ENCODE measurements around the gene LYPD6B.

Gene LYPD6B, protein sequence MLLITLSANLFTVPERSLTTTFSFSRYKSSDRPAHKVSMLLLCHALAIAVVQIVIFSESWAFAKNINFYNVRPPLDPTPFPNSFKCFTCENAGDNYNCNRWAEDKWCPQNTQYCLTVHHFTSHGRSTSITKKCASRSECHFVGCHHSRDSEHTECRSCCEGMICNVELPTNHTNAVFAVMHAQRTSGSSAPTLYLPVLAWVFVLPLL

DNA sequence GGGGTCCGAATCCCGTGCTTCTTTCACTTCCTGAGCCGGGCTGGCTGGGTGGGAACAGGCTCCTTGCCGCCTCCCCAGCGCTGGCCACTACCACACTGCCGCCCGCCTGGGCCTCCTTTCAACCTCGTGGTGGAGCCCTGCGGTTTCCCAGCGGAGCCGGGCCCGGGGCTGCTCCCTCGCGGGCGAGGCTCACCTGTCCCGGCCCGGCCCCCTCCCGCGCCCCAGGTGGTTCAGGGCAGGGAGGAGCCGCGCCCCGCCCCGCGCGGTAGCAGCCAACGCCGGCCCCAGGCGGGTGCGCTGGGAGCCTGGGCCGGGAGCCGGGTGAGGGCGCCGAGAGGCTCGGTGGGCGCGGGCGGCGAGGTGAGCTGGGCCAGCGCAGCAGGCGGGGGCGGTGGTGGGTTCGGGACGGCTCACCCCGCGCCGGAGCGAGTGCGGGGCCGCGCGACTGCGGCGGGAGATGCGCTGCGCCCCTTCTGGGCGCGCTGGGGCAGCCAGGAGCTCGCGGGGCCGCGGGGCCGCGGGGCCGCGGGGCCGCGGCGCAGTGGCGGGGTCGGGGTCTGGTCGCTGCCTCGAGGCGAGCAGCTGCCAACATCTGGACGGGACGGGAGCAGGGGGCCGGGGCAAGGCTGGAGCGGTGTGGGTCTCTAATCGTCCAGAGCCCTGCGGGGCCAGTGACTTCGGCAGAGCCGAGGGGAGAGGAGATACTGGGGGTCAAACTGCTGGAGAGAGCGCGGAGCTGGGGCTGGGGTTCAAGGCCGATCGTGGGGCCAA lies at the start of gene LYPD6B:
Gene LYPD6B (plus strand): TSS at position 258 of the 771 bp plus-strand sequence. CDS start 92,250 bp downstream, outside the sequence.
- H3F3A ChIP-seq (ENCODE audit: insufficient read depth): peaks cover 39% of the 10 kb centered on the region
- peak within 1 kb of the TSS; percentile 75 for H3K4me3 ChIP-seq (ENCODE audit: insufficient read depth, low read length, poor library complexity, severe bottlenecking)
- TF ChIP-seq, protein P1, sequence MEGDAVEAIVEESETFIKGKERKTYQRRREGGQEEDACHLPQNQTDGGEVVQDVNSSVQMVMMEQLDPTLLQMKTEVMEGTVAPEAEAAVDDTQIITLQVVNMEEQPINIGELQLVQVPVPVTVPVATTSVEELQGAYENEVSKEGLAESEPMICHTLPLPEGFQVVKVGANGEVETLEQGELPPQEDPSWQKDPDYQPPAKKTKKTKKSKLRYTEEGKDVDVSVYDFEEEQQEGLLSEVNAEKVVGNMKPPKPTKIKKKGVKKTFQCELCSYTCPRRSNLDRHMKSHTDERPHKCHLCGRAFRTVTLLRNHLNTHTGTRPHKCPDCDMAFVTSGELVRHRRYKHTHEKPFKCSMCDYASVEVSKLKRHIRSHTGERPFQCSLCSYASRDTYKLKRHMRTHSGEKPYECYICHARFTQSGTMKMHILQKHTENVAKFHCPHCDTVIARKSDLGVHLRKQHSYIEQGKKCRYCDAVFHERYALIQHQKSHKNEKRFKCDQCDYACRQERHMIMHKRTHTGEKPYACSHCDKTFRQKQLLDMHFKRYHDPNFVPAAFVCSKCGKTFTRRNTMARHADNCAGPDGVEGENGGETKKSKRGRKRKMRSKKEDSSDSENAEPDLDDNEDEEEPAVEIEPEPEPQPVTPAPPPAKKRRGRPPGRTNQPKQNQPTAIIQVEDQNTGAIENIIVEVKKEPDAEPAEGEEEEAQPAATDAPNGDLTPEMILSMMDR (IDR thresholded peaks at IDR 0.05; ENCODE audit: insufficient read depth, low read length, poor library complexity, severe bottlenecking): no peak
- TF ChIP-seq EZH2phosphoT487 (conservative IDR thresholded peaks at IDR 0.05; ENCODE audit: low read length): no peak
- no peaks in the 10 kb centered on the region for H3K36me3 ChIP-seq (ENCODE audit: low read length)
- peaks cover 57% of the 10 kb centered on the region for H3K79me2 ChIP-seq (ENCODE audit: insufficient read depth, low read length)
- H4K20me1 ChIP-seq (ENCODE audit: low read depth, low read length): no peaks in the 10 kb centered on the region; the same call in 1 of the 2 replicates
- H3K9me3 ChIP-seq (ENCODE audit: insufficient read depth, low read length): no peaks in the 10 kb centered on the region
- H3K27me3 ChIP-seq (ENCODE audit: low read length): no peaks in the 10 kb centered on the region
- H3K9me2 ChIP-seq (replicated peaks; ENCODE audit: insufficient read depth, low read length): no peaks in the 10 kb centered on the region
- peak within 1 kb of the TSS; percentile 95 for H3K27ac ChIP-seq (ENCODE audit: low read depth, low read length)
- peak within 1 kb of the TSS; percentile 84 for H3K9ac ChIP-seq (ENCODE audit: low read length)
- peak within 1 kb of the TSS; percentile 94 for H3K4me2 ChIP-seq (ENCODE audit: low read depth, low read length, poor library complexity, severe bottlenecking)
- H2AFZ ChIP-seq (ENCODE audit: low read depth, low read length, severe bottlenecking): peak within 1 kb of the TSS; percentile 43

DNA sequence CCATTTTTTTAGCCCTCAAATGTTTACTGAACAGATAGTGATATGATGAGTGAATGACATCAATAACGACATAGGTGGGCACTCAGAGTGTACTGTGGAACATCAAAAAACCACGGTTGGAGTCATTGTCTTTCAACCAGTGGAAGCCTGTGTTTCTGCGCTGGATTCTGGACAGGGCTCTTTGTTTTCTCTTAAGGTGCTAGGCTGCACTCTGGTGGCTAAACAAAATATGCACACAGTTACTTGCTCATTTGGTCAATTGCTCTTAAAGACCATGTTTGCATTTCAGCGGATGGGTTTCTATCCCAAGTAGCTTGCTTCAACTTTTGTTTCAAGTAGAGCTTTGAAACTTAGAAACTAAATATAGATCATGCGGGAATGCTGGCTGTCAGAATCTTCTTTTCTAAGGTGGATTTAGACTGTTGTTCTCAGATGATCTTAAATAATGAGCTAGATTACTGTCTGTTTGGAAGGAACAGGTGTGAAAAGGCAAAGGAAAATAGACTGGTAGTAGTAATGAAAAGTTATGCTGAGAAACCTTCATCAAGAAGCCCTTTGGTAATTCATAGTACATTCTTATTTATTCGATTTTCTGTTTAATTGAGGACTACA lies 48.5 kb upstream of the LYPD6B start:
- Histone ChIP-seq H4K20me1 (ENCODE audit: low read depth, low read length) (no peaks in the 10 kb centered on the region), H3K4me2 (ENCODE audit: low read depth, low read length, poor library complexity, severe bottlenecking) (no peak overlapping the region), H3K9me2 (replicated peaks; ENCODE audit: insufficient read depth, low read length) (no peaks in the 10 kb centered on the region), H3K9ac (ENCODE audit: low read length) (no peak overlapping the region), H2AFZ (ENCODE audit: low read depth, low read length, severe bottlenecking) (no peak overlapping the region), H3K9me3 (ENCODE audit: insufficient read depth, low read length) (no peaks in the 10 kb centered on the region), H3F3A (ENCODE audit: insufficient read depth) (no peaks in the 10 kb centered on the region), H3K27me3 (ENCODE audit: low read length) (no peaks in the 10 kb centered on the region), H3K79me2 (ENCODE audit: insufficient read depth, low read length) (no peaks in the 10 kb centered on the region), H3K36me3 (ENCODE audit: low read length) (no peaks in the 10 kb centered on the region), H3K4me3 (ENCODE audit: insufficient read depth, low read length, poor library complexity, severe bottlenecking) (no peak overlapping the region), H3K27ac (ENCODE audit: low read depth, low read length) (no peak overlapping the region)
- no peak for TF ChIP-seq EZH2phosphoT487 (conservative IDR thresholded peaks at IDR 0.05; ENCODE audit: low read length)
- TF ChIP-seq, protein P1 (IDR thresholded peaks at IDR 0.05; ENCODE audit: insufficient read depth, low read length, poor library complexity, severe bottlenecking): peak; percentile 62

DNA sequence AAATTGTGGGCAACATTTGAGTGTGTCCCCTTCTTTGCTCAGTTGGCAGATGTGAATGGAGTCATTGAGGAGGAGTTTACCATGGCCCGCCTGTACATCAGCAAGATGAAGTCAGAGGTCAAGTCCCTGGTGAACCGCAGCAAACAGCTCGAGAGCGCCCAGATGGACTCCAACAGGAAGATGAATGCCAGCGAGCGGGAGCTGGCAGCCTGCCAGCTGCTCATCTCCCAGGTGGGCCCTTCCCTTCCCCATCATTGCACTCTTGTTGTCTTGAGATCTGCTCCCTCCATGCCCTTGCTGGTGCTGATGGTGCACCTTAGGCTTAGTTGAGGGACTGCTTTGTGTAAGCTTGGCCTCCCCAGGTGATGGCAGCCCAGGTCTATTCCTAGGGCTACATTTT lies 47.5 kb upstream of the LYPD6B start:
- no peaks in the 10 kb centered on the region for H3K27me3 ChIP-seq (ENCODE audit: low read length)
- H4K20me1 ChIP-seq (ENCODE audit: low read depth, low read length): no peaks in the 10 kb centered on the region
- no peak overlapping the region for H3K27ac ChIP-seq (ENCODE audit: low read depth, low read length)
- no peak overlapping the region for H3K4me2 ChIP-seq (ENCODE audit: low read depth, low read length, poor library complexity, severe bottlenecking)
- no peak overlapping the region for H3K4me3 ChIP-seq (ENCODE audit: insufficient read depth, low read length, poor library complexity, severe bottlenecking)
- H3F3A ChIP-seq (ENCODE audit: insufficient read depth): no peaks in the 10 kb centered on the region
- H2AFZ ChIP-seq (ENCODE audit: low read depth, low read length, severe bottlenecking): no peak overlapping the region
- TF ChIP-seq EZH2phosphoT487 (conservative IDR thresholded peaks at IDR 0.05; ENCODE audit: low read length): no peak
- TF ChIP-seq, protein P1 (IDR thresholded peaks at IDR 0.05; ENCODE audit: insufficient read depth, low read length, poor library complexity, severe bottlenecking): no peak
- no peaks in the 10 kb centered on the region for H3K9me2 ChIP-seq (replicated peaks; ENCODE audit: insufficient read depth, low read length)
- no peaks in the 10 kb centered on the region for H3K79me2 ChIP-seq (ENCODE audit: insufficient read depth, low read length)
- H3K36me3 ChIP-seq (ENCODE audit: low read length): no peaks in the 10 kb centered on the region
- no peaks in the 10 kb centered on the region for H3K9me3 ChIP-seq (ENCODE audit: insufficient read depth, low read length)
- no peak overlapping the region for H3K9ac ChIP-seq (ENCODE audit: low read length)
